Subcutaneous adipose tissue (tissue), 4 donors: ENCODE results near the gene TMEM132C. TPM values are rescaled to one million over a fixed set of nuclear protein-coding genes. Genes with fewer than 3 reads are reported as not detected.

ENCODE experiments used
- total RNA-seq, 4 donors: library from RNA; depleted of rRNA; stranded (reverse); fragments of >200 nt; gene quantifications; one replicate each; pipeline ENCODE4 v1.1.0, GENCODE V29; 2016
- TF ChIP-seq, protein P1 (sequence below): fragments of 450-650 bp; IDR thresholded peaks from one replicate; pipeline ENCODE4 v1.5.1; 2016; ENCODE audit warnings: low read depth, mild to moderate bottlenecking, control low read depth, antibody characterized with exemption, moderate library complexity

TMEM132C gene
- 10 to 100 TPM; 44.2 to 73.5 (median 67.8) TPM for total RNA-seq

DNA sequence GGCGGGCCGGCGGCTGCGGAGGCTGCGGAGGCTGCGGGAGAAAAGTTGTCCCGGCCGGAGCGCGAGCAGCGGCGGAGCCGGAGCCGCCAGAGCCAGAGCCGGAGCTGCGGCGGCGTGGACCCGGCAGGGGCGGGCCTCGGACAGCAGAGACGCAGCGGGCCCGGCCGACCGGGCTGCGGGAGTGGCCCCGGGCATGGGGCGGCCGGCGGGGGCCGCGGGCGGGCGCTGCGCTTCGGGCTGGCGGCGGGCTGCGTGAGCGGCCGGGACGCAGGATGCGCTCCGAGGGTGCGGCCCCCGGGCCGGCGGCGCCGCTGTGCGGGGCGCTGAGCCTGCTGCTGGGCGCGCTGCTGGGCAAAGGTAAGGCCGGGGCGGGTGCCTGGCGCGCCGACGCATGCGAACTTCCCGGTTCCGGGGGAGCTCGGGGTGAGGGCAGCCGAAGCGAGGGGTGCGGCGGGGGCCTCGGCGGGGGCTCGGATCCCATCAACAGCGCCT is at the start of gene TMEM132C:
TSS of gene TMEM132C (plus strand) at position 40 of the 492 bp plus-strand sequence. CDS start at position 273, 233 bp downstream.
- TF ChIP-seq, protein P1, sequence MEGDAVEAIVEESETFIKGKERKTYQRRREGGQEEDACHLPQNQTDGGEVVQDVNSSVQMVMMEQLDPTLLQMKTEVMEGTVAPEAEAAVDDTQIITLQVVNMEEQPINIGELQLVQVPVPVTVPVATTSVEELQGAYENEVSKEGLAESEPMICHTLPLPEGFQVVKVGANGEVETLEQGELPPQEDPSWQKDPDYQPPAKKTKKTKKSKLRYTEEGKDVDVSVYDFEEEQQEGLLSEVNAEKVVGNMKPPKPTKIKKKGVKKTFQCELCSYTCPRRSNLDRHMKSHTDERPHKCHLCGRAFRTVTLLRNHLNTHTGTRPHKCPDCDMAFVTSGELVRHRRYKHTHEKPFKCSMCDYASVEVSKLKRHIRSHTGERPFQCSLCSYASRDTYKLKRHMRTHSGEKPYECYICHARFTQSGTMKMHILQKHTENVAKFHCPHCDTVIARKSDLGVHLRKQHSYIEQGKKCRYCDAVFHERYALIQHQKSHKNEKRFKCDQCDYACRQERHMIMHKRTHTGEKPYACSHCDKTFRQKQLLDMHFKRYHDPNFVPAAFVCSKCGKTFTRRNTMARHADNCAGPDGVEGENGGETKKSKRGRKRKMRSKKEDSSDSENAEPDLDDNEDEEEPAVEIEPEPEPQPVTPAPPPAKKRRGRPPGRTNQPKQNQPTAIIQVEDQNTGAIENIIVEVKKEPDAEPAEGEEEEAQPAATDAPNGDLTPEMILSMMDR, result no peak

DNA sequence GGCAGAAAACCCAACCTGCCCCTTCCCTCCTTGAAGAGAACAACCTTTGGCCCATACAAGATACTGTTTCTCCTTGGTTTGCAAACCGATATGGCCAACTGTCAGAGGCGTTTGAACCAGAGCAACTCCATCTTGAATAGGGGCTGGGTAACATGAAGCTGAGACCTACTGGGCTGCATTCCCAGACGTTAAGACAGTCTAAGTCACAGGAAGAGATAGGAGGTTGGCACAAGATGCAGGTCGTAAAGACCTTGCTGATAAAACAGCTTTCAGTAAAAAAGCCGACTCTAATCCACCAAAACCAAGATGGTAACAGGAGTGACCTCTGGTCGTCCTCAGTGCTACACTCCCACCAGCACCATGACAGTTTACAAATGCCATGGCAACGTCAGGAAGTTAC is 42.7 kb upstream of the TMEM132C start:
- TF ChIP-seq, protein P1, result no peak

DNA sequence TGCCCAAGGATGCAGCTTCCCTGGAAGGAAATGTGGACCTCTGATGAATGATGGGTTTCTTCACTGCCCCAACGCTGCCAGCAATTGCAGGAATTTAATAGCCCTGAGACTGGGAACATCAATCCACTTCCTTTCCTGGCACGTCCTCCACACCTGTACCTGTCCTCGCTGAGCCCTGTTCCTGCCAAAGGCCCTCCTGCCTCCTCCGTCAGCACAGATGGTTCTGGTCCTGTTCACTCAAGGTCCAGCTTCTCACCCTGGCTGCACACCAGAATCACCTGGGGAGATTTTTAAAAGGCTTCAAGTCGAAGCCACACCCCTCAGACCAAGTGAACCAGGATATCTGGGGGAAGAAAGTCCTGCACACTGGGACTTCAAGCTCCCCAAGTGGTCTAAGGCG is 38.4 kb upstream of the TMEM132C start:
- TF ChIP-seq, protein P1, result no peak

DNA sequence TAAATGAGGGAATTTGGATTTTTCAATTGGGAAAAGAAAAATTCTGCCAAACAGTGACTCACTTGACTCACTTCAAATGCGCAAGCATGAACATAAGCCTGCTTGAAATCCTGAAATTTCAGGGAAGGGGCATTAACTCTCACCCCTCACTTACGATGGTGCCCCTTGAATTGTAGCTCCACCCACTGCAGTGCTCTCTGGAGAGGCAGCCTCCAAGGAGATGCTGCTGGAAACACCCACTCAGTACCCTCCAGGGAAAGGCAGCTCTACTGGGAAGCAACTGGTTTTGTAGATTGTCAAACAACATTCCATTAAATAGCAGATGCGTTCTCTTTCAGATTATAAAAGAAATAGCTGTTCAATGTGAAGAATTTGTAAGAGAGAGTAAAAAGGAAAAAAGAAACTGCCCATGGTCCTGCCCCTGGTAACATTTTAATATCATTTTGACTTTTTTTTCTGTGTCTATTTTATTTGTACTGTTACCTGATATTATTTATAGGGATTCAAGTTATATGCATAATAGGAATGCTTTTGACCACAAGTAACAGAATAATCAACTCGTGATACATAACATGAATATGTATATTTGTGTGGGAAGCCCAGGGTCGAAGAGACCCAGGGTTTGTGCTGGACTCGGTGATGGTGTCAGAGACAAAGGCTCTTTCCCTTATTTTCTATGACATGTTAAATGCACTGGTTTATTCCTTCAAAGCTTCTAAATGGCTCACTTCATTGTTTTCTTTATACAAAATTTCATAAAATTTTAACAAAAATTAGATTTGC is 31.1 kb upstream of the TMEM132C start:
- TF ChIP-seq, protein P1, result no peak

DNA sequence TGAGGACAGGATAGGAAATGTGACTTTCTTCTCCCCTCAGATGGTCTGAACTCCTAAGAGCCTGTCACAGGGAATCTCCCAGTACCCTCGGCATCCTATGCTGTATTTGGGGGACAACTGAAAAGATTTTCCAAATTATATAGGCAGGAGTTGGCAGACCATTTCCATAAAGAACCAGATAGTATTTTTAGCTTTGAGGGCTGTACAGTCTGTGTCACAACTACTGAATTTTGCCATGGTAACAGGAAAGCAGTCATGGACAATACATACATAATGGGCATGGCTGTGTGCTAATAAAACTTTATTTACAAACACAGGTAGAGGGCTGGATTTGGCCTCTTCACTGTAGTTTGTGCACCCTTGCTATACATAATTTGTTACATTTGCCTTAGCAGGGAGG is 30.4 kb upstream of the TMEM132C start:
- TF ChIP-seq, protein P1, result no peak

DNA sequence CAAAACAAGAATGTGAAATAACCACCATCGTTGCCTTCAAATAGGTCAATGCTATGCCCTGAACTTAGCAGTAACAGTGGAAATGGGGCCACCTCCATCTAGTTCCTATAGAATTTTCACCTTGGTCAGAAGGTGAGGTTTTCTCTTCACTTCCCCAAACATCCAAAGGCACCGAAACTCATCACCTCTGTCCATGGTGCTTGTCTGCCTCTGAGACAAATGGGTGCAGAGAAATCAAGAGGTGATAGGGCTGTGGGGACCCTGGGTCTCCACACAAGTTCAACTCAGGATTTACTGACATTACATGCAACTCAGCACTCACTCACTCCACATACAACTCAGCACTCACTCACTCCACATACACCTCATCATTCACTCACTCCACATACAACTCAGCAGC is 26.2 kb upstream of the TMEM132C start:
- TF ChIP-seq, protein P1, result no peak

DNA sequence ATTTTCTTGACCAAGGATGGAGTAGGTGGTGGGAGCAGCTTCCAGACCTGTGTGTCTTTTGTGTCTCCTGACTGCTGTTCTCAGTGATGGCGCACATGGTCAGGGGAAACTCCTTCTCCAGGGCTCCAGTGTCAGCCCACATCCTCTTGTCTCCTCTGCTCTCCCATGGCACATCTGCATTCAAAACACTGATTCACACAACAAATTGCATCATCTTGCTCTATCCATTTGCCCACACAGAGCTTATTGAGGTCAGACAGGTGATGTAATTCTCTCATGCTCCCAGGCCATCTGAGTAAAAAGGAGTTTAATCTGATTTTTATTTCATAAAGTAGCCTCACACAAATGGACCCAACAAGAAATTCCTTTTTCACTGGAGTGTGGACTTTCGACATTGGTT is 21.8 kb upstream of the TMEM132C start:
- TF ChIP-seq, protein P1, result no peak
